GM19043 (cell line): ENCODE results near the gene PRC1.
"Not testable (repeated sequence)": the region's sequence is repeated elsewhere in the genome, so short reads cannot be mapped to it uniquely, and the experiment has no call there.

Experiments
- ATAC-seq: cut with Tn5 transposase; IDR thresholded peaks from one replicate; pipeline ENCODE4 v1.9.1; 2021; ENCODE audit warnings: low read depth; ENCODE audit not compliant: unreplicated experiment

The PRC1 gene, protein sequence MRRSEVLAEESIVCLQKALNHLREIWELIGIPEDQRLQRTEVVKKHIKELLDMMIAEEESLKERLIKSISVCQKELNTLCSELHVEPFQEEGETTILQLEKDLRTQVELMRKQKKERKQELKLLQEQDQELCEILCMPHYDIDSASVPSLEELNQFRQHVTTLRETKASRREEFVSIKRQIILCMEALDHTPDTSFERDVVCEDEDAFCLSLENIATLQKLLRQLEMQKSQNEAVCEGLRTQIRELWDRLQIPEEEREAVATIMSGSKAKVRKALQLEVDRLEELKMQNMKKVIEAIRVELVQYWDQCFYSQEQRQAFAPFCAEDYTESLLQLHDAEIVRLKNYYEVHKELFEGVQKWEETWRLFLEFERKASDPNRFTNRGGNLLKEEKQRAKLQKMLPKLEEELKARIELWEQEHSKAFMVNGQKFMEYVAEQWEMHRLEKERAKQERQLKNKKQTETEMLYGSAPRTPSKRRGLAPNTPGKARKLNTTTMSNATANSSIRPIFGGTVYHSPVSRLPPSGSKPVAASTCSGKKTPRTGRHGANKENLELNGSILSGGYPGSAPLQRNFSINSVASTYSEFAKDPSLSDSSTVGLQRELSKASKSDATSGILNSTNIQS

GRCh38 chr15:90994417-90995311 lies at the start of gene PRC1:
Gene PRC1 (minus strand): TSS chr15:90994535. CDS start chr15:90994417, 118 bp downstream.
- ATAC-seq, result peak; percentile 91

DNA sequence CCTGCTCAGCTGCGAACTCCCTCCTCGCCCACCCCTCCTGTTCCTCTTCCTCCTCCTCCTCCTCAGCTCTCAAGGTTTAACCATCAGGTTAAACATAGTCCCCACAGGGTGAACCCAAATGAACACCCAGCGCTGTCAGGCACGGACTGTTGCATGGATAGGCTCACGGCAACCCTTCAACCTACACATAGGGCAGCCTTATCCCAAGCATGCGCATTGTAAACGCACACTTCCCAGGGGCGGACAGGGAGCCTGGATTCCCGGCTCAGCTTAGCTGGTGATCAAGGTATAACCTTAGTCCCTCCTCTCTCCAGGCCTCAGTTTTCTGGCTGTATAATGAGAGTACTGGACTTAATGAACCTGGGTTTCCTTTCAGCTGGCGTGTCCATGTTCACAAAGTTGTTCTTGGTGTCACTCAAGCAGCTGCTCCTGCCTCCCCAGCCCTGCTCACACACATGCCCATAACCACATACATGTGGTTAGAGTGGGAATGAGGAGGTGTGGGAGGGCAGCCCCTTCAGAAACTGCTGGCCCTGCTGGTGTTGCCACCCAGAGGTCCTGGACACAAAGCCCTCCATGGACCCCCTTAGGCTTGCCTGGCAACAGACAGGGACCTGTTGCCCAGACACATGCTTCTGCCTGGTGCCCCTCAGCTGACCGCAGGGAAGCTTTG lies 49.0 kb upstream of the PRC1 start:
- no peak for ATAC-seq

- no peak for ATAC-seq
Observed at GRCh38 chr15:91040856-91041255, 46.5 kb upstream of the PRC1 start.

- ATAC-seq, result no peak
Observed at GRCh38 chr15:91039996-91040395, 45.7 kb upstream of the PRC1 start.

GRCh38 chr15:91032919-91033803 lies 38.8 kb upstream of the PRC1 start:
- no peak for ATAC-seq

- ATAC-seq, result no peak
Observed at GRCh38 chr15:91031796-91032195, 37.5 kb upstream of the PRC1 start.

GRCh38 chr15:91027677-91028076 lies 33.3 kb upstream of the PRC1 start:
- no peak for ATAC-seq

DNA sequence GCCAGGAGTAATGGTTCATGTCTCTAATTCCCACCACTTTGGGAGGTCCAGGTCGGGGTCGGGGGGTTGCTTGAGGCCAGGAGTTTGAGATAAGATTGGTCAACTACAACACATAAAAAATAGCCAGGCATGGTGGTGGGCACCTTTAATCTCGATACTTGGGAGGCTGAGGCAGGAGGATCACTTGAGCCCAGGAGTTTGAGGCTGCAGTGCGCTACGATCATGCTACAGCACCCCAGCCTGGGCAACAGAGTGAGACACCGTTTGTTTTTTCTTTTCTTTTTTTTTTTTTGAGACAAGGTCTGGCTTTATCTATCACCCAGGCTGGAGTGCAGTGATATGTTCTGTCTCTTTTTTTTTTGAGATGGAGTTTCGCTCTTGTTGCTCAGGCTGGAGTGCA lies 29.4 kb upstream of the PRC1 start:
- ATAC-seq, result no peak

DNA sequence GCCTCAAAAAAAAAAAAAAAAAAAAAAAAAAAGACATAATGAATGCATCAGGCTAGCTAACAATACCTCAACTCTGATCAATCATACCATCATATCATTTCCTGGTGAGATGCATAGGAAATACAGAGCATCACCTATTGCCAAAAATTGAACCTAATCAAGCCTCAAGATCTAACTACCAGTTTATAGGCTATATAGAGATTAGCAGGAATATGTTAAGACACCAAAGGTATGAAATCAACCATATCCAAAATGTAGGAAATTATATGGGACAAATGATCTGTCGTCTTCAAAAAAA lies 28.4 kb upstream of the PRC1 start:
- ATAC-seq, result peak; percentile 6

DNA sequence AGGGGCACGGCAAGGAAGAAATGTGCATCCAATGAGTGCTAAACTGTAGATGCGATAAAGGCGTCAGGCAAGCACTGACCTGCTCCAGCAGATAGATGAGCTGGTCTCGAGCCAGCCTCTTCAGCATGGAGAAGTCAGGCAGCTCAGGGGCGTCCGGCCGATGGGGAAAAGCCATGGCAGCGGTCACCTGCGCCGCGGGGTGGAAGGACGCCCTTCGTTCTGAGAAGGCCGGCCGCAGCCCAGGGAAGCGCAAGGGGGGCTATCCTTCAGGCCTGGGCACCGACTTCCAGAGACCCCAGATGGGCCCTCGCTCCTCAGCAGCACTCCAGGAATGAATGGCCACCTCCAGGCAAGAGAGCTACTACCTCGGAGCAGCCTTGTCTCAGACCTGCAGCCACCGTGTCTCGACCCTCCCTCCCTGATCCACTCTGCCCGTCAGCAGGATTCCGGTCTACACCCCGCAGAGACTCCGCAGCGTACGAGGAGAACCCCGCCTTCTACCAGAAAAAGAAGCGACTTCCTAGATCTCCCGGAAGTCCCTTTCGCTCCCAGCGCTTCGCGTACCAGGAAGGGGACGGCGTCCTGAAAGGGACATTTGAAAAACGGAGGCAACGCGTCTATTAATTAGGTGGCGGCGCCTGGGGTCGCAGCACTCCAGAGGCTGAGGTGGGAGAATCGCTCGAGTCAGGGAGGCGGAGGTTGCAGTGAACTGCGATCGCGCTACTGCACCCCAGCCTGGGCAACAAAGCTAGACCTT lies 27.9 kb upstream of the PRC1 start, which contains the start of gene VPS33B:
TSS of gene VPS33B (minus strand) at position 520 of the 757 bp plus-strand sequence. CDS start at position 175, 345 bp downstream.
- ATAC-seq, result peak; percentile 73

DNA sequence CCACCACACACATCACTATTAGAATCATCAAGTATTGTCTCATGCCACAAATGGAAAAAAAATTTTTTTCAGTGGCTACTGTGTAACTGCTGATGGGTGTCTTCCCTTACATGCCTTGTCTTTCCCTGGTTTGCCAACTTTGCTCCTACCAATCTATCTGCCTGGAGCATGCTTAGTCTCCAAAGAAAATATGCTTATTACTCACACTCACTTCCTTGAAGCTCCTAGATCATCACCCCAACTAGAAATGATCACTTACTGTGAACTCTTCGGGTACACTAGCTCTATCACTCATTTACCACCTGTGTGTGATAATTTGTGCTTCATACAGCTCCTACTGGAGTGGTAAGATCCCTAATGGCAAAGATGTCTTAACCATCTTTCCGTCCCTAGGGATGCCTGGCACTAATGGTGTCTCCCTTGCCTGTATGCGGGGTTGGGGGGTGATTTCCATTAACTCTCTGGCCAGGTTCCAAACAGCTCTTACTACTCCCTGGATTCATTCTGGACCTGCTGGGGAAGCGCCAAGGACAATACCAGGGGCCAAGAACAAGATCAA lies 27.3 kb upstream of the PRC1 start:
- no peak for ATAC-seq

DNA sequence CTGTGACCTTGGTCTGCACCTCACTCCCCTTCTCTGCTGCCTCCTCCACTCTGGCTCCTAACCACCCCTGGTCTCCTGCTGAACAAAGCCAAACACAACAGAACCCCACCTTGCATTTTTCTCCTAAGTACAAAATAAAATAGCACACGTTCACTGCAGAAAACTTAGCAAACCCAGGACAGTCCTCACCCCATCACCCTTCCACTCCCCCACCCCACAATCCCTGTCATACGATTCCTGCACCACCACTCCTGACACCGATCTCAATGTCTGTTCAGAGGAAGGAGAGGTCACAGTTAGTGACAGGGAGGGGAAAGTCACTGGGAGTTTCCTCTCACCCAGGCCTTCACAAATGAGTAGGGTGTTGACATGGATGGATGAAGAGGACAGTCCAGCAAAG lies 23.8 kb upstream of the PRC1 start:
- no peak for ATAC-seq

GRCh38 chr15:91017716-91018115 lies 23.4 kb upstream of the PRC1 start:
- ATAC-seq, result no peak

DNA sequence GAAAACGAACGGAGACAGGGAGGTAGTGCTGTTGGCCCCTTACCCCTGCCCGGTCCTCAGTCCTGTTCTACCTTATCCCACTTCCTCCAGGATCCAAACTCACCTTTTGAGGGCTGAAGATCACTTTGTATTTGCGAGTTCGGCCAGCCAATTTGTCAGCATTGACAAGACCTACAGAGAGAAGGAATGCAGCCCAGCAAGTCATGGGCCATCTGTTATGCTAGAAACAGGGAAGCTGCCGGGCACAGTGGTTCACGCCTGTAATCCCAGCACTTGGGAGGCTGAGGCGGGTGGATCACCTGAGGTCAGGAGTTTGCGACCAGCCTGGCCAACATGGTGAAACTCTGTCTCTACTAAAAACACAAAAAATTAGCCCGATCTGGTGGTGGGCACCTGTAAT lies 19.4 kb upstream of the PRC1 start:
- ATAC-seq, result not testable (repeated sequence)

GRCh38 chr15:91007266-91007665 lies 12.9 kb upstream of the PRC1 start:
- ATAC-seq, result no peak

DNA sequence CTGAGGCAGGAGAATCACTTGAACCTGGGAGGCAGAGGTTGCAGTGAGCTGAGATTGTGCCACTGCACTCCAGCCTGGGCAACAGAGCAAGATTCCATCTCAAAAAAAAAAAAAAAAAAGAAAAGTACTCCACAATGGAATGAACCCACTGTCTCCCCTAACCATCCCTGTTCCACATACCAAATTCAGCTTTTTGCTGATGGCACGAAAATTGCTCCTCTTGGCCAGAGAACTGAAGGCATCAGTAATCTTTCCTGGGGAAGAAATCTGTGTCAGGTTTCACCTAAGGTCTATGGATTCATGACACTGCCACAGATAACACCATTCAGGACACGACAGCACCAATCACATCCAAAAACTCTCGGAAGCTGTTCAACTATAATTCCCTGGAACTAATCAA lies 6.9 kb upstream of the PRC1 start:
- no peak for ATAC-seq

GRCh38 chr15:90998737-90999136 lies 4.4 kb upstream of the PRC1 start:
- ATAC-seq, result no peak

DNA sequence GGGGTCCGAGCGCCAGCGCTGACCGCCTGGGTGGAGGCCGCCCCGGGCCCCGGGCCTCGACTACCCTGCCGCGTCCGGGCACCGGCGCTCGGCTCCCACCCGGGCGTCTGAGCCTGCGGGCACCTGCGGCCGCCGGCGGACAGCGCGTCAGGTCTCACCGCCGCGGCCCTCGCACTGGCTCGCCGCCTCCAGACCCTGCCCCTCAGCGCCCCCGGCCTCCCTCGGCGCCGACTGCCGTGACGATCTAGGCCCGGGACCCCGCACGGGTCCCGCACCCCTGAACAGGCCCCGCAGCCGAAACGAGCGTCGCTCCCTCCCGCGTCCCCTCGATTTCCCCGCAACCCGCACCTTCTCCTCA lies 297 bp downstream of the PRC1 start:
- peak; percentile 3 for ATAC-seq
